ENCODE data around the gene GRPEL2.
"Not testable (repeated sequence)": the region's sequence is repeated elsewhere in the genome, so short reads cannot be mapped to it uniquely, and the experiment has no call there.

Gene GRPEL2

GRCh38 chr5:149398747-149399266, 53.5 kb downstream of the GRPEL2 start:
- DNase-seq (ENCODE audit: low spot score): not testable (repeated sequence)

DNA sequence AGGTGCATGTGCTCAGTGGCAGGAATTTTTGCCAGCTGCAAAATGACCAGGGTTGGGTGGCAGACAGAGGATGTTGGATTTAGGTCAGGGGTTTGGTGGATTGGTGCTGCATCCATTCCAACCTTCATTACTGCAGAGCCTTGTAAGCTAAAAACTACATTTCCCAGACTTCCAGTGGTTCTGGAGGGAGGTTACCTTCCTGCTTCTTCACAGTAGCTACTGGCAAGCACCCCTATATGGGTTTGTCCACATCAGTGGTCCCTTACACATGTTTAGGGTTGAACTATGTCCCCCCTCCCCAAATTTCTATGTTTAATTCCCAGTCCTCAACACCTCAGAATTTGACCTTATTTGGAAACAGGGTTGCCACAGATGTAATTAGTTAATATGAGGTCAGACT, 54.5 kb downstream of the GRPEL2 start:
- no peak for DNase-seq (ENCODE audit: low spot score)

GRCh38 chr5:149400304-149400703, 55.0 kb downstream of the GRPEL2 start:
- DNase-seq (ENCODE audit: low spot score): no peak

- DNase-seq (ENCODE audit: low spot score): no peak
Observed at GRCh38 chr5:149401051-149401450, 55.8 kb downstream of the GRPEL2 start.

GRCh38 chr5:149402291-149402690, 57.0 kb downstream of the GRPEL2 start:
- DNase-seq (ENCODE audit: low spot score): no peak
